Inflammatory macrophage (primary cell): ENCODE measurements around the gene GPR17.
A peak's percentile ranks its signal among the peaks of the same experiment; 100 is the strongest.

Experiments
- DNase-seq, 2 donors: peaks; one replicate each; pipeline ENCODE4 v3.0.0-alpha.2; 2020 to 2022

Gene GPR17

DNA sequence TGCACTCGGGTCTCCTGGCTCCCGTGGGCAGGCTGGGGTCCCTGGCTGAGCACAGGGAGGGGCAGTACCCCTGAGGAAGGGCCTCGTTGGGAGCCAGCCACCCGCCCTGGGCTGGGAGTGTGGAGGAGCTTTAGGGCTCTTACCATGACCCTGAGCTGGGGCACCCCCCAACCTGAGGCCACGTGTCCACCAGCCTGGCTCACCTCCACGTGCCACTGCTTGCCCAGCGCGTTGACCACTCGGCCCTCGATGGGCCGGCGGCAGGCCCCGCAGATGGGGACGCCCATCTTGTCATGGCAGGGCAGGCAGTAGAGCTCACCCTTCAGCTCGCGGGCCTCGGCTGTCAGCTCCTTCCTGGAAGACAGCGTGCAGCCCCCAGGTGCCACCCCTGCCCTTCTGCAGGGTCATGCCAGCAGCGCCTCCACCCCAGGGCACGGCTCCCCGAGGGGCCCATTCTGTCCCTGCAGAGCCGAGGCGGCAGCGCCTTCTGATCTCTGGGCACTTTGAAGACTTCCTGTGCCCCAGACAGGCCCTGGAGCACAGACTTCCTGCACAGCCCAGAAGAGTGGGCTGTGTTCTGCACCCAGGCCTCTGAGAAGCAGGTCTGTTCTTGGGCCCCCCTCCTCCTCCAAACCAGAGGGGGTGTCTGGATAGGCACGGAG is 4.0 kb upstream of the GPR17 start:
- no peak for DNase-seq

DNA sequence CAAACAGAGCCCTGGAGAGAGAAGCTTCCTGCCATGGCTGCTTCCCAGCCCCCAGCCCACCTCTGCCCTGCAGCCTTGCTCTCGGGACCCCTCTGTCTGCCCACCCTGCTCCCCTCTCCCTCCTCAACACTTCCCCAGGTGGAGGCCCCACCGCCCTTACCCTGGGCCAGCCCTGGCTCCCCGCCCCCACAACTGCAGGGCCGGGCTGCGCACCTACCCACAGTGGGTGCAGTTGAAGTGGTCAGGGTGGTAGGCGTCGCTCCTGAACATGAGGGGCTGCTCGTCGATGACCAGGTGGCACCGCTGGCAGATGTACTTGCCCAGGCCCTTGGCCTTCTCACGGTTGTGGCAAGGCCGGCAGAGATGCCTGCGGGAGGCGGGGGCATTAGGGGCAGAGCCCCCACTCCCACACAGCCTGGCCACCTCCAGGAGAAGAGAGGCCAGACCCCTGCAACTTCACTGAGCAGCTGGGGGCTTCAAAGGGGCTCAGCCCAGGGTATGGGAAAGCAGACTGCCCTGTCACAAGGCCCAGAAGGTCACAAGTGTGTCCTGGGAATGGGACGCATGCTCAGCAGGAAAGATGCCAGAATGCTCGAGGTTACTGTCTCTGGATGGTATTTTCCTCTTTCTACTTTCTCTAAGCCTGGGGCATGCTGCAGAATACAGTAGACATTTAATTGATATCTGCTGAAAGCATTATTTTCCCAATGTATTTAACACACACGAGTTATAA is 3.1 kb upstream of the GPR17 start:
- no peak for DNase-seq

DNA sequence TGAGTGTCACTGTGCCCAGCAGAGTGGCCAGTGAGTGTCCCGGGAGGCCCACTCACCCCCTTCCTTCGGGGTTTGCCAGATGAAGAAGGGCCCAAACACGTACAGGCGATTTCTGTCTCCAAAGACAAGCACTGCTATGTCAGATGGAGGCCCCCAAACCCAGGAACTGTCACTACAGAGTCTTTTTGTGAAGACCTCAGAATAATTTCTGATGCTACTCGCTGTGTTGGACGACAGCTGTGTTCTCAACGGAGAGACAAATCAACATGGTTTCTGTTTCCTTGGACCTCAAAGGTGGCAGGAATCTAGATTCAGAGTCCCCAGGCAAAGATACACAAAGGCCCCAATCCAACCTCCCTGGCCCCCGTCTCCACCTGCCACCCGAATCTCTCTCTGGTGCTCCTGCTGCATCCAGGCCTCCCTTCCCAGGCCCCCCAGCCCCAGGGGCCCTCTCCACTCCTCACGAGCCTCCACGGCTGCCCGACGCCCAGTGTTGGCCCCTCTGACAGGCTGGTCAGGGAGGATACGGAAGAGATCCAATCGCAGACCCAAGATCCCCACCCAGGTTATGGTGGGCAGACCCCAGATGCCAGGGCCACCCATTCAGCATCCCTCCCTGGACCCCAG is 2.4 kb upstream of the GPR17 start:
- DNase-seq, result no peak

DNA sequence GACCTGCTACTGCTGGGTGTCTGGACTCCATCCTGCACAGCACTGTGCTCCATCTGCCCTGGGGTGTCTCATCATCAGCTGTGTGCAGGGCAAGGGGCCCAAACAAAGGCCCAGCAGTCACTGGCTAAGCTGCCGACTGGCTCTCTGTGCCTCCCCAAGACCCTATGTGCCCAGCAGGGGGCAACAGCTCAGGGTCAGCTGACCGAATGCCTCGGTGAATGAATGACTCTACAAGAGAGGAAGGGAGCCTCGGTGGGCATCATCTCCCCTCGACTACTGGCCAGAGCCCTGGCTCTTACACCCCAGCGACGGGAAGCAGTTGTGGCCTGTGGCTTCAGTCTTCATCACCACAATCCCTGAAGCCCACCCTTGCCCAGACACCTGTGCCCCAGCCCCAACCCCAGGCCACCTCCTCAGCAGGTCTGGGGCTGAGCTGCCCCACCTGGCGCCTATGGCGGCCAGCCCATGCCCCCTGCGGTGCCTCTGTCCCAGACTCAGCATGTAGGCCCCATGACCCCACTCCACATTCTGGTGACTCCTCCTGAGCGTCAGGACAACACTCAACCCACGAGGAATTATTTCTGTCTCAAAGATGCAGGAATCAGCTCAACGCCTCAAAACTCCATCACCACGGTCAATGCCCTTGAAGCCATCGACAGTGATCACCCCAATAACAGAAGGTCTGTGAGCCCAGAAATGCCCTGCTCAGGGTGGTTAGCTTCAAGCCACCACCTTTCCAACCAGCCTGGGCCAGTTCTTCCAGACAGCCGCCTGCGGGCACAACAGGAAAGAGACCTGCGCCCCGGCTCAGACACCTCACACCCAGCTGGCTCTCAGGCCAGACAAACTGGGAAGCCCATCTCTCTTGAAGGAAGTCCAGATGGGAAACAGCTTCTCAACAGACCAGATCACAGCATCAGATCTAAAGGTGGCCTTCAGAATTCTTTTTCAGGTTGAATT is 1.6 kb upstream of the GPR17 start:
- no peak for DNase-seq

DNA sequence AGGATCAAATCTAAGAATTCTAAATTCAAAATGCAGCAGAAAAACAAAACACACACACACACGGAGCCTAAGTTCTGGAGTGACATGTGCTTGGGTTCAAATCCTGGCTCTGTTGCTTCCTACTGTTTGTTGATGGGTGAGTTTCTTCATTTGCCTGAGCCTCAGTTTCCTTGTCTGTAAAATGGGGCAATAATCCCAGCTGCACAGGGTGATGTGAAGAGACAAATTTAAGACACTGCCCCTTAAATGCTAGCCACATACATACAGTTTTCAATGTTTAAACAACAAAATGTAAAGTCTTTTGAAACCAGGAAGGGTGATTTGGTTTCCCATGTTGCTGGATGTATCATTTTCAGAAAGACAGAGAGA is 943 bp upstream of the GPR17 start:
- DNase-seq, result no peak

DNA sequence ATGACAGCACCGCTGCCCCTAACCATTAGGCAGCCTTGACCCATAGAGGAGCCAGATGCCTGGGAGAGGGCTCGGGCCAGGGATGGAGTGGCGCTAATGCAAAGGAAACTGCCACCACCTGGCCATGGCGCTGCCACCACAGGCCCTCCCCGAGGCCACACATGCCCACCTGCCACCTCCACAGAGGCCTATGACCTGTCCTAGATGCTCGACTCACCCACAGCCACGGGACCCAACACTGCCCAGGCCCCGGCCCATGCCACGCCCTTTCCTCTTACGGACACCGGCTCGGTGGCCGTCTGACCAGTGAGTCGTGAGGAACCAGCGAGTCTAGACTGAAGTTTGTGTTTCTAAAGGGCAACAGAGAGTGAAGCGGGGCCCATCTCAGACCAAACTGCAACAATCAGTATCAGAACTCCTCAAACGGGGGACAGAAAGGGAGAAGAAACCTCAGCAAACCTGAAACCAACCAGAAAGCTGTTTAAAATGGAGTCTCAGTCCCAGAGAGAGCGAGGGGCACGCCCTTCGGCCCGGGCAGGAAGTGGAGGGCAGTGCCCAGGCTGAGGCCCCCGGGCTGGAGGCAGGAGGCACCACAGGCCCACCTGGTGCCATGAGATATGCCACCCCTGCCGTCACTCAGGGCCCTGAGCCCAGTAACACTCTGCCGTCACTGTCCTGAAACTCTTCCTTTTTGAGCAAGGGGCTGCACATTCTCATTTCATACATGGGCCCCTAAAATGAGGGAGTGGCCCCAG is 711 bp downstream of the GPR17 start:
- DNase-seq, result peak in 1 of 2 donors; percentile 14

DNA sequence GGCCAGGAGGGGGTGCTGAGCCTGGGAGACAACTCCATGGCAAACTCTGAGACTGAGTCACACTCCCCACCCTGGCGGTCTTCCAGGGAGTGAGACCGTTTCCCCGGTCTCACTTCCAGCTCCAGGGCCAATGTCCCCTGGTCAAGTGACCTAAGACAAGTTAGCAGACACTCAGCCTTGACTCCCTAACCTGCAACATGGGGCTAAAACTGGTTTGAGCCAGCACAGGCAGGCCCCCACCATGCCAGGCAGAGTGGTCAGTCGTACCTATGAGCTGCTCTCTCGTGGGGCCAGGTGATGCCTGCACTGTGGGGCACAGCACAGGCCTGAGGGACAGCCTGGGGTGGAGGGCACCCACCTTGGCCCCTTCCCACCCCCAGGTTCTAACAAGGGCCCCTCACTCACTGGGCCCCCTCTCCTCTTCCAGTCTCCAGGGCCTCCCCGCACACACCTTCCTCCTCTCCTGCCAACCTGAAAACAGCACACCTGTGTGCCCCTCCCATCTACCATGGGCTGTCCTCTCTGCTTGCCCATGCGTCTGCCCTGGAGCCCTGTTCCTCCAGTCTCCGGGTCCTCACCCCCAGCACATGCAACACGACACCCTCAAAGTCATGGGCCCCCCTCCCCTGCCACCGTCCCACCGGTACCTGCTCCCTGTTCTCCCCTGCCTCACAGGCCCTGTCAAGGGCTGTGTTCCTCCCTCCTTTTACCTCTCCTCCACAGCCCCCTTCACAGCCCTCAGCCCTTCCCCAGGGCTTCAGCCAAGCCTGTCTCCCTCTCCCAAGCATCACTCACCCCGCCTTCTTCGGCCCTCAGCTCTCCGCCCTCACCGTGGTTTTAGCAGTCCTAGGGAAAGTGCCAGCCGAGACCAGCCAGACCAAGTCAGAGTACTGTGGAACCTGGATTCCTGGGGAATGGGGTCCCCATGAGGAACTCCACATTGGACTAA is 1.6 kb downstream of the GPR17 start:
- no peak for DNase-seq

DNA sequence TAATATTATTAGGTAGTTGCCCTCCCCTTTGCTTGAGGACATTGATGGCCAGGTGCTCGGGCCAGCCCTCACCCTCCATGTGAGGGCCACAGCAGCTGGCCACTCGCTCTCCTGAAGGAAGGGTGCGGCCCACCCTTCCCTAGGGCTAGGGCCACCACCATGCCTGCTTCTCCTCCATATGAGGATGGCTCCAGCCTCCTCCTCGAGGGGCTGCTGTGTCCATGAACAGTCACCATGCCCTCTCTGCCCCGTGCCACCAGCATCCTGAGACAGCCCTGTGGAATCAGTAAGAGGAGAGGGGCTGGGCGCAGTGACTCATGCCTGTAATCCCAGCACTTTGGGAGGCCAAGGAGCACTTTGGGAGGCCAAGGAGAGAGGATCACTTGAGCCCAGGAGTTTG is 2.4 kb downstream of the GPR17 start:
- DNase-seq, result no peak

DNA sequence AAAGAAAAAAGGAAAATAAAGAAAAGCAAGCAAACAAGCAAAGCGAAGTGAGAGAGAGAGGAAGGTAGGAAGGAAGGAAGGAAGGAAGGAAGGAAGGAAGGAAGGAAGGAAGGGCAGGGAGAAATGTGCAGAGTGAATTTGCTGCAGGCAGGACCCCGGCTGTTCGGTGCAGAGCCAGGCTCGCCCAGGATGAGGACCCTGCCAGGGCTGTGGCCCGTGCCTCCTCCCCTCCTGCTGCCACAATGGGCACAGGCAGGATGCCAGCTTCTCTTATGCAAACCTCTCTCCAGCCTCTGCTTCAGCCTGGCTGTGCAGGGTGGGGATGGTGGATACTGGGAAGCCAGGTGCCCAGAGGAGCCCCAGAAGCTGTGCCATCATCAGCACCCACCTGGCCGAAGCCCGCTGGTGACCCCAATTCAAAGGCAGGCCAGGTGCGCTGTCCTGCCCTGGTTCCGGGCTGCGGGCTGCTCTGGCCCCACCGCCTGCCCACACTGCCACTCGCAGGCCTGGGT is 3.2 kb downstream of the GPR17 start:
- no peak for DNase-seq

DNA sequence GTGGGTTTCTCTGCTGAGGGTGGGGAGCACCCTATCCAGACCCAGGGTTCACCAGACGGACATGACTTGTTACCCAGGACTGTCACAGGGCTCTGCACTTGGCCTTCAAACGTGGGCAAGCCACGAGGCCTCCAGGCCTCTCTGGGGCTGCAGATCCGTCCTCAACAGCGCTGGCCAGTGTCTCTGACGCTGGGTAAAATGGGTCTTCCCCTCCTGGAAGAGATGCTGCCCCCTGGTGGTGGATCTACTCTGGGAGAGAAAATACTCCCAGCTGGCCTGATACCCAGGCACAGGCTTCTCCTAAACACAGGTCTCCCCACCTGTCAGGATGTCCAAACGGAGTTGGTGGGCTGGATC is 3.7 kb downstream of the GPR17 start:
- DNase-seq, result peak; percentile 86 to 87

DNA sequence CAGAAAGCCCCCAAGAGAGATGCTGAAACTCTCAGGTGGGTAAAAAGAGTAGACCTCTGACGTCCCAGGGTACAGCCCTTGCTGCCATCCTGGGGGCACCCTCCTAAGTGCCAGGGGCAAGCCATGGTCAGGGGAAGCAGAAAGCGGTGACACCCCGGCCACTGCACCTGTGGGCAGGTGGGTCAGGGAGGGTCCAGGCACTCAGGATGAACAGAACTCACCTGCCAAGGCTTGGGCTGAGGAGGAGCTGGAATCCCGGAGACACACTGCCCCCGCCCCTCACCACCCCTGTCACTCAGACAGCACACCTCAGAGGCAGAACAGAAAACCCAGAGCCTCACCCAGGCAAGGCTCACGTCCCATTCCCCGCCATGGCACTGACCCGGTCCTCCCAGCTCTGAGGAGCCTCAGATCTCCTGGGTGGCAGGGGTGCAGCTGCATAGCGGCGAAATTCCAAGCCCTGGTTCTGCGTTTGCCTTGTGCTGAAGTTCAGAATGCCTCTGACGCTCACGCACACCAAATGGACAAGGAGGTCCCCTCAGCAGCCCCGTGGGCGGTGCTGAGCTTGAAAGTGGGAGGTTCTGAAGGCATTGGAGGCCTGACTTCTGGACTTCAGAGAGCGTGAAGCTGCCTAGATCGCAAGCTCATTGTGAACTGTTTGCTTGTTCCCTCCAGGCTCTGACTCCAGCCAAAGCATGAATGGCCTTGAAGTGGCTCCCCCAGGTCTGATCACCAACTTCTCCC is 4.3 kb downstream of the GPR17 start:
- no peak for DNase-seq

DNA sequence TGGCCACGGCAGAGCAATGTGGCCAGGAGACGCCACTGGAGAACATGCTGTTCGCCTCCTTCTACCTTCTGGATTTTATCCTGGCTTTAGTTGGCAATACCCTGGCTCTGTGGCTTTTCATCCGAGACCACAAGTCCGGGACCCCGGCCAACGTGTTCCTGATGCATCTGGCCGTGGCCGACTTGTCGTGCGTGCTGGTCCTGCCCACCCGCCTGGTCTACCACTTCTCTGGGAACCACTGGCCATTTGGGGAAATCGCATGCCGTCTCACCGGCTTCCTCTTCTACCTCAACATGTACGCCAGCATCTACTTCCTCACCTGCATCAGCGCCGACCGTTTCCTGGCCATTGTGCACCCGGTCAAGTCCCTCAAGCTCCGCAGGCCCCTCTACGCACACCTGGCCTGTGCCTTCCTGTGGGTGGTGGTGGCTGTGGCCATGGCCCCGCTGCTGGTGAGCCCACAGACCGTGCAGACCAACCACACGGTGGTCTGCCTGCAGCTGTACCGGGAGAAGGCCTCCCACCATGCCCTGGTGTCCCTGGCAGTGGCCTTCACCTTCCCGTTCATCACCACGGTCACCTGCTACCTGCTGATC is 4.9 kb downstream of the GPR17 start:
- no peak for DNase-seq

DNA sequence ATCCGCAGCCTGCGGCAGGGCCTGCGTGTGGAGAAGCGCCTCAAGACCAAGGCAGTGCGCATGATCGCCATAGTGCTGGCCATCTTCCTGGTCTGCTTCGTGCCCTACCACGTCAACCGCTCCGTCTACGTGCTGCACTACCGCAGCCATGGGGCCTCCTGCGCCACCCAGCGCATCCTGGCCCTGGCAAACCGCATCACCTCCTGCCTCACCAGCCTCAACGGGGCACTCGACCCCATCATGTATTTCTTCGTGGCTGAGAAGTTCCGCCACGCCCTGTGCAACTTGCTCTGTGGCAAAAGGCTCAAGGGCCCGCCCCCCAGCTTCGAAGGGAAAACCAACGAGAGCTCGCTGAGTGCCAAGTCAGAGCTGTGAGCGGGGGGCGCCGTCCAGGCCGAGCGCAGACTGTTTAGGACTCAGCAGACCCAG is 5.4 kb downstream of the GPR17 start:
- DNase-seq, result no peak

DNA sequence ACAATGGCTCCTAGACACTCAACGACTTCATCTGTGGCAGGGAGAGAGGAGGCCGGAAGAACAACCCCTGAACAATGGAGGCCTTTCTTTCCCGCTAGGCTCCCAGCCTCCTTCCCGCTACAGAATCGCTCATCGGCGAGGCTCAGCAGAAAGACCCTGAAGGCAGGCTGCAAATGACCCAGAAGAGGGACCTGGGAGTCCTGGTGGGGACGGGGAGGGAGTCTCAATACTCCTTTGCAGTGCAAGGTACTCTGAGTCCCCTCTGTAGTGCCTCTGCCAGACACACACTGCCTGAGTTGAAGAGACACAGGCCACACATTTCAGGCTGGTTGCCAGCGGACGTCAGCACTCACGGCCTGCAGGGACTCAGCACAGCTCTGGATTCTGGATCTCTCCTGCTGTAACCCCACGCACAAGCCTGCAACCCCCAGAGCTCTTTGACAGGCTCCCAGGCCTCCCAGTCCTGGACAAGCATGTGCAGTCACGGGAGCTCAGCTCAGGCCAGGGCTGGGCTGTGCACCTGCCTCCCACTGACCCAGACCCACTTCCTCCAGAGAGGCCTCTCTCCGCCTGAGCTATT is 6.1 kb downstream of the GPR17 start:
- DNase-seq, result no peak

DNA sequence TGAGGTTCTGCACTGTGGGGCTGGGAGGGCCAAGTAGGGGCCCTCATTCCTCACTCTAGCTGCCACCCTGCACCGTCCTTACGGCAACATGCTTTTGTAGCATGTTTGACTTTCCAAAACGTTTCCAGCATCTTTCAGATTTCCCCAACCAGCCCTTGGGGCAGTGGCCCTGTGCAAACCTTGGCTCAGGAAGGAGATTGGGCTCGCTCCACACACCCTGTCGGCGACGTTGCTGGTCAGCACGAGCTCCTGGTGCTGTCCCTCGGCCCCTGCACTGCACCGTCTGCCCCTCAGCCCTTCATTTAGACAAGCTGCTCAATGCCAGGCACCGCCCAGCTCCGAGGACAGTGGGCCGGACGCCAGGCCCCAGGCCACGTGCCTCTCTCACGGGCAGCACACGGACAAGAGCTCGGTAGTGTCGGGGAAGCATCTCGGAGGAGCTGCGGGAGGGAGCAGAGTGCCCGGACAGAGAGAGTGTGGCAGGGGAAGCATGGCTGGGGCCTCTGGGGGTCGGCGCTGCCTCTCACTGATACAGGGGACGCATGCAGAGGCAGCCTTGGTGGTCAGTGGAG is 6.9 kb downstream of the GPR17 start:
- no peak for DNase-seq

DNA sequence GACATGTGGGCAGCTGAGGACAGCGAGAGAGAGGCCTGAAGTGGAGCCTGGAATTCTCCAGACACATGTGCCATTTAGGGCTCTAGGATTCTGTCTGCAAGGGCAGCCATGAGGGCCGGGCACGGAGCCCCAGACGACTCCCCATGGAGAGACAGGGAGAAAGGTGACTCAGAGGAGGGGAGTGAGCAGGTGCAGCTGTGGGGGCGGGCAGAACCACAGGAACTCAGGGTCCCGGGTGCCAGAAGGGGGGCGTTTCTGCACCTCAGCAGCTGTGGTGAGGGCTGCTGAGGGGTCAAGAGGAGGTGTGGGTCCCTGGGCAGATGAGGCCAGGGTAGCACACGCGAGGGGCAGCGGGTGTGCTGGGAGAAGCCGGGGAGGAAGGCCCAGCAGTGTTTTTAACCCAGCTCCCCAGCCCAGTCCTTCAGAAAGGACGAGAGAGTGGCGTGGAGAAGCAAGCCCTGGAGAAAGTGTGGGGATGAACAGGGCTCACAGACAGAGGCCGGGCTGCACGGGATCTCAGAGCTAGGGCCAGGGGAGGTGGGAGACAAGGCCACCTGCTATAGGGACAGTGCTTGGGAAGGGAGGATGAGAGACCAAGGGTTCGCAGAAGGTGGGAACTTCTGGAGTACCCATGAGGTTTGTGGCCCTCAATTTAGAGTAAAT is 7.6 kb downstream of the GPR17 start:
- DNase-seq, result no peak

DNA sequence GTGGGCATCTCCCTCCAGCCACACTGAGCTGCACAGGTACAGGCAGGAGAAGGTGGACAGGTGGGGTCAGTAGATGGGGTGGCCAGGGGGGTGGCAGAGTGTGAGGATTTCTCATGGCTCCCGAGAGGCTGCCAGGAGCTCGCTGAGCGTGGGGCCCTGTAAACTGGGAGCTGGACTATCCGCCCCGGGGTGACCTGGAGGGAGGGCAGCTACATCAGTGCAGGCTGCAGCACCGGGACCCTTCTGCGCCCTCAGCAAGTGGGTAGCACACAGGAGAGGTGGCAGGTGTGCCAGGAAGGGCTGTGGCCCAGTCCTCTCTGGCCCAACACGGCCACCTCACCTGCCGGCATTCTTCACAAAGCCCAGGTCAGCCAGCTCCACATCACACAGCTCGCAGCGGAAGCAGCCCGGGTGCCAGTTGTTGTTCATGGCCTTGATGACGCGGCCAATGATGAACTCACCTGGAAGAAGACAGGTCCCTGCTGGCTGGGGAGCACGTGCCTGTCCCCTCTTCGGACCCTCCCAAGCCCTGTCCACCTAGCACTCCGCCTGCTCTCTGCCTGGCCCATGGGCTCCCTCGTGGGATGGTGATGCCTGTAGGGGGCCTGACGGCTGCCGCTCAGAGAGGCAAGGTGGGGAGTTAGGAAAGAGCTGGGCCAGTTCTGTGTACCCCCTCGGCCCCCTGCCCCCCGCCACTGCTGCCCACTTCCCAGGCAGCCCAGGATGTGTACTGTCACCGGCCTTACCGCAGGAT is 8.3 kb downstream of the GPR17 start:
- no peak for DNase-seq

DNA sequence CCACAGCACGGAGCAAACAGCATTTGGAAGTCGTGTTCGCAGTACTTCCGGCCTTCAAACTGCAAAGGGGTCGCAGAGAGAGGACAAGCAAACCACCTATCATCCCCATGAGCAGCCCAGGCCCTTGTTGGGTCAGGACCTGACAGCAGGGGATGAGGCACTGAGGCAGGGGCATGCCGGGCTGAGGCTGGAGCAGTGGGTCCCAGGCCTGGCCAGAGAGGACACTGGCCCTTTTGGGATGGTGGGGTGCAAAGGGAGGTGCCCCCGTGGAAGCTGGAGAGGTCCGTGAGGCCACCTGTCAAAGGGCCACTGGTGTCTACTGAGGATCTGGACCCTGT is 8.9 kb downstream of the GPR17 start:
- DNase-seq, result no peak
